Urinary bladder (tissue), 4 donors: ENCODE data around the gene DHX40. TPM values are rescaled to one million over a fixed set of nuclear protein-coding genes. Genes with fewer than 3 reads are reported as not detected.
"Not testable (repeated sequence)": the region's sequence is repeated elsewhere in the genome, so short reads cannot be mapped to it uniquely, and the experiment has no call there.

Experiments
- DNase-seq: peaks from one replicate; pipeline ENCODE4 v3.0.0-alpha.2; 2015; ENCODE audit errors: extremely low spot score
- H3K27ac ChIP-seq: one replicate; pipeline ENCODE4 v1.5.1; 2013; ENCODE audit warnings: low read depth, mild to moderate bottlenecking, moderate library complexity
- H3K36me3 ChIP-seq: one replicate; pipeline ENCODE4 v1.6.1; 2013; ENCODE audit warnings: mild to moderate bottlenecking, moderate library complexity; ENCODE audit not compliant: insufficient read depth
- H3K4me1 ChIP-seq: one replicate; pipeline ENCODE4 v1.6.1; 2013; ENCODE audit warnings: mild to moderate bottlenecking, moderate library complexity; ENCODE audit not compliant: insufficient read depth
- H3K4me3 ChIP-seq: one replicate; pipeline ENCODE4 v1.5.1; 2013; ENCODE audit warnings: low read depth, low read length
- WGBS: extraction: QIAGEN DNeasy Blood & Tissue Kit; methylation state at CpG from one replicate; pipeline ENCODE4 v1.1.7; 2013; 5-methylcytosine and 5-hydroxymethylcytosine counted together
- polyA plus RNA-seq: library from polyadenylated mRNA; stranded (reverse); fragments of 200-250 nt; gene quantifications from one replicate; pipeline ENCODE4 v1.2.3, GENCODE V29; 2013
- total RNA-seq: library from RNA; depleted of rRNA; stranded (reverse); fragments of >200 nt; gene quantifications from one replicate; pipeline ENCODE4 v1.2.3, GENCODE V29; 2014
- donor health status: healthy with polysubstance abuse.
- donor health status: healthy.

The DHX40 gene, protein sequence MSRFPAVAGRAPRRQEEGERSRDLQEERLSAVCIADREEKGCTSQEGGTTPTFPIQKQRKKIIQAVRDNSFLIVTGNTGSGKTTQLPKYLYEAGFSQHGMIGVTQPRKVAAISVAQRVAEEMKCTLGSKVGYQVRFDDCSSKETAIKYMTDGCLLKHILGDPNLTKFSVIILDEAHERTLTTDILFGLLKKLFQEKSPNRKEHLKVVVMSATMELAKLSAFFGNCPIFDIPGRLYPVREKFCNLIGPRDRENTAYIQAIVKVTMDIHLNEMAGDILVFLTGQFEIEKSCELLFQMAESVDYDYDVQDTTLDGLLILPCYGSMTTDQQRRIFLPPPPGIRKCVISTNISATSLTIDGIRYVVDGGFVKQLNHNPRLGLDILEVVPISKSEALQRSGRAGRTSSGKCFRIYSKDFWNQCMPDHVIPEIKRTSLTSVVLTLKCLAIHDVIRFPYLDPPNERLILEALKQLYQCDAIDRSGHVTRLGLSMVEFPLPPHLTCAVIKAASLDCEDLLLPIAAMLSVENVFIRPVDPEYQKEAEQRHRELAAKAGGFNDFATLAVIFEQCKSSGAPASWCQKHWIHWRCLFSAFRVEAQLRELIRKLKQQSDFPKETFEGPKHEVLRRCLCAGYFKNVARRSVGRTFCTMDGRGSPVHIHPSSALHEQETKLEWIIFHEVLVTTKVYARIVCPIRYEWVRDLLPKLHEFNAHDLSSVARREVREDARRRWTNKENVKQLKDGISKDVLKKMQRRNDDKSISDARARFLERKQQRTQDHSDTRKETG
- total RNA-seq, result 87.1 TPM
- polyA plus RNA-seq, result 30.3 TPM

DNA sequence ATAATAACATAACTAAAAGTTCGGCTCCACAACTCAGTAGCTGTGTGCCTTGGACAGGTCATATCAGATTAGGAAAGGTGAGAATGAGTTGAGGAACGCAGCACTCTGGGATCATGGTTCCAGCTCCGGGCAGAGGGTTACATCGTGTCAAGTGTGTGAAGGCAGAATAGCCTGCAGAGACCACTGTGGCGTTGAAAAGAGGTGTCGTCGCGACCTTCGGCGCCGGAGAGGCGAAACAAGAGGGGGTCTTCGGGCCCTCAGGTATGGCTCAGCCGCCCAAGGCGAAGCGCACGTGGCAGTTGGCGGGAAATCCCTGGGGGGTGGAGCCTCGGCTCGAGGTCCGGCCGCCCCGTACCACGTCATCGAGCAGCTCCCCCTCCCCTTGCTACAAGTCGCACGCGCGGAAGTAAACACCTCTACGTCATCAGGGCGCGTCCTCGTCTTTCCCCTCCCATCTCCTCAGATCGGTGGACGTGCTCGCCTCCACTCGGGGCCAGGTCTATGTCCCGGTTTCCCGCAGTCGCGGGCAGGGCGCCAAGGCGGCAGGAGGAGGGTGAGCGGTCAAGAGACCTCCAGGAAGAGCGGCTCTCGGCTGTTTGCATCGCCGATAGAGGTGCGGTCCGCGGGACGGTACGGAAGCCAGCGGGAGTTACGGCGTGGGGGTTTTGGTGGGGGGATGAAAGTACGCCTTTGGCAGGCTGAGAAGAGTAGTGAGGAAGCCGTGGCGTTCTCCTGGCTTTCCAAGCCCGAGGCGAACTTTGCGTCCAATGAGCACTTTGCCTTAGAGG, at the start of gene DHX40:
DHX40 (plus strand) TSS at position 440 of the 788 bp plus-strand sequence; CDS start at position 502, 62 bp downstream.
- peak; percentile 86 for DNase-seq
- Histone ChIP-seq H3K27ac (peak within 1 kb of the TSS; percentile 53), H3K36me3 (no peaks in the 10 kb centered on the region), H3K4me1 (no peaks in the 10 kb centered on the region), H3K4me3 (peak within 1 kb of the TSS; percentile 75)
- WGBS, result 8% methylated on average over 62 of the region's 62 CpGs

DNA sequence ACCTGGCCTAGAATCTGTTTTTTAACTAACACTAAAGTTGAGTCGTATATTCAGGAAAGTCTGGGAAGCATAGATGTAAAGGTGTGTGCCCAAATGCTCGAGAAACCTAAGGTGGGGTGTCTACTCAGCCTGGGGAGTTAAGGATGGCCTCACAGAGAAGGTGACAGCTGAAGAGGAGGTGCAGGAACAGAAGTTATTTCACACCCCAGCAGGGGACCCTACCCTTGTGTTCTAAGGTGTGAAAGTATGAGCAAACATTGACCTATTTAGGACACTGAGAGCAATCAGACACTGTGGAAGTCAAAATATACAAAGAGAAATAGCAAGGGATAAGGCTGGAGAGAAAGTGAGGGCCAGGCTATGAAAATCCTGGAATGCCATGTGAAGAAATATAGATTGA, 49.0 kb upstream of the DHX40 start:
- WGBS, result 87% methylated on average over 2 of the region's 2 CpGs

DNA sequence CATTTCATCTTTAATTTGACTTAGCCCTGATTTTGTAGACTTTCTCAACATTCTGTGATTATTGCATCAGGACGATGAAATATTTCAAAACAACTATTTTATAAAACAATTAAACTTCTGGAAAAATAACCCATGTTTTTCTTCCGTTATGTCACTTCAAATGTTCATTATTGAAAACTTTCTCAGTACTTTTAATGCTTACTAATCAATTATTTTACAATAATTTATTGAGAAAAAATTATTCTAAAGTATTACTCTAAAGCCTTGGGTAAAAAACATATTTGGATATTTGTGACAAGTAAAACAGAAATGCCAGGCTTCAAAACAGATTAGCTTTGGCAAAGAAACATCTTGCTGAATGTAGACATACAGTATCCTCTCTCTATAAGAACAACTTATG, 46.3 kb upstream of the DHX40 start:
- WGBS, result 87% methylated on average over 2 of the region's 2 CpGs
- Histone ChIP-seq H3K4me1 (peaks cover 1% of the 10 kb centered on the region), H3K27ac (no peak overlapping the region), H3K4me3 (no peak overlapping the region), H3K36me3 (no peaks in the 10 kb centered on the region)
- DNase-seq, result no peak

More for the DNA sequence above, 49.0 kb upstream of the DHX40 start:
- peaks cover 2% of the 10 kb centered on the region for H3K4me1 ChIP-seq
- no peak for DNase-seq
- no peak overlapping the region for H3K27ac ChIP-seq
- no peaks in the 10 kb centered on the region for H3K36me3 ChIP-seq
- no peak overlapping the region for H3K4me3 ChIP-seq

DNA sequence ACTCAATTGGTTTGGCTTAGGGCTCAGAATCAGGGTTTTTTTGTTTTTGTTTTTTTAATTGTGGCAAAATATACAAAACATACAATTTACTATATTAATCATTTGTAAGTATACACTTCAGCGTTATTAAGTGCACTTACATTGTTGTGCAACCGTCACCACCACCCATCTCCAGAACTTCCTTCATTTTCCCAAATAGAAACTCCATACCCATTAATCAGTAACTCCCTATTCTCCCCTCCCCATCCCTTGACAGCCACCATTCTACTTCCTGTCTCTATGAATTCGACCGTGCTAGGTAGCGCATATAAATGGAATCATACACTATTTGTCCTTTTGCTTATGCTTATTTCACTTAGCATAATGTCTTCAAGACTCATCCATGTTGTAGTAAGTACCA, 45.2 kb upstream of the DHX40 start:
- 77% methylated on average over 5 of the region's 5 CpGs for WGBS

DNA sequence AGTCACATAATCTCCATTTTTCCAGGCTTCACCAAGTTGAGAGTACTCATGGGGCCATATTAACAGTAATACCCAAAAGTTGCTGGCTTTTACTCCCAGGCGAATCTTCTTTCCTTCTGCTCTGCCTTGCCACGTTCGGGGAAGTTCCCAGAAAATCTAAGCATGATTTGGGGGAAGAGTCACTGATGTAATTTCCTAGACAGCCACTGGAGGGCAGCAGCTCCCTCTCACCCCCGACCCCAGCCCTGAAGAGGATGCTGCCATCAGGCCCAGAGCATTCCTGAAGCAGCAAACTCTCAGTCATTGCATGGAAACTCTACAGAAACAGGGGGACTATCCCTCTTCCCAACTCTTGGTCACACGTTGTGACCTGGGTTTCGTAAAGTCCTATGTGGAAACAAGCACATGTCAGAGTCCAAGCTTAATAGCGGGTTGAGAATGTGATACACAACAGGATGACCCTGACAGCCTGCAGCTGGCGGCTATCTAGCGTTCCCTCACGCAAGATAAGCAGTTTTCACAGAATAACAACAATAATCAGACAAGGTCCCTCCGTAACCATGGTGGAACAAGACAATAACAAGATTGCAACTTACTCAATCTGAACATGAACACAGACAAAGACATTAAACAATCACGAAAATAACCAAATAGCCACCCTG, 43.8 kb upstream of the DHX40 start:
- Histone ChIP-seq H3K27ac (peak overlapping the region; percentile 39), H3K4me3 (no peak overlapping the region), H3K36me3 (no peaks in the 10 kb centered on the region), H3K4me1 (no peaks in the 10 kb centered on the region)
- WGBS, result 25% methylated on average over 12 of the region's 12 CpGs
- no peak for DNase-seq

More for the DNA sequence above, 45.2 kb upstream of the DHX40 start:
- DNase-seq, result no peak
- peaks cover 1% of the 10 kb centered on the region for H3K4me1 ChIP-seq
- no peaks in the 10 kb centered on the region for H3K36me3 ChIP-seq
- H3K27ac ChIP-seq, result no peak overlapping the region
- H3K4me3 ChIP-seq, result no peak overlapping the region

DNA sequence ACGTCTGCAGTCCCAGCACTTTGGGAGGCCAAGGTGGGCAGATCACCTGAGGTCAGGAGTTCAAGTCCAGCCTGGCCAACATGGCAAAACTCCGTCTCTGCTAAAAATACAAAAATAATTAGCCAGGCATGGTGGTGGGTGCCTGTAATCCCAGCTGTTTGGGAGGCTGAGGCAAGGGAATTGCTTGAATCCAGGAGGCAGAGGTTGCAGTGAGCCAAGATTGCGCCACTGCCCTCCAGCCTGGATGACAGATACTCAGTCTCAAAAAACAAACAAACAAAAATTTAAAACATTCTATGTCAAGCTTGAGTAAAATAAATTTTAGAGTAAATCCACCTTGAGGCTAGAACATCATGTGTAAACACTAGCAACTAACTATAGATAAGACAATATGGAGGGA, 40.5 kb upstream of the DHX40 start:
- H3K36me3 ChIP-seq, H3K4me3 ChIP-seq, H3K27ac ChIP-seq, DNase-seq, H3K4me1 ChIP-seq: not testable (repeated sequence)
- 81% methylated on average over 3 of the region's 3 CpGs for WGBS

DNA sequence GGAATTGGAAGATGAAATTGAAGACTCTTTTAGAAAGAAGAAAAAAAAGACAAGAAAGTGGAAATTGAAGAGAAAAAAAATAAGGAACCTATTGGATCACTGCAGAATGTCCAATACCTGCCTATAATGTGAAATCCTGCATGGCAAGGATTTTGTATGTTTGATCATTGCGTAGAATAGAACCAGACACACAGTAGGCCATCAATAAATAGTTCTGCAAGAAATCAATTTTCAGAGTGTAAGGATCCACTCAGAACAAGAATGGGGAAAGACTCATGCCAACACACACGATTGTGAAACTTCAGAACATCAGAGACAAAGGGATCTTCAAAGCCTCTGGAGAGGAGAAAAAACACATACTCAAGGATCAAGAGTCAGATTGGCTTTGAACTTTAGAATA, 39.7 kb upstream of the DHX40 start:
- 68% methylated on average over 2 of the region's 2 CpGs for whole genome bisulfite sequencing
- DNase-seq, result no peak
- H3K36me3 ChIP-seq, result no peaks in the 10 kb centered on the region
- no peak overlapping the region for H3K4me3 ChIP-seq
- H3K27ac ChIP-seq, result no peak overlapping the region
- no peaks in the 10 kb centered on the region for H3K4me1 ChIP-seq

DNA sequence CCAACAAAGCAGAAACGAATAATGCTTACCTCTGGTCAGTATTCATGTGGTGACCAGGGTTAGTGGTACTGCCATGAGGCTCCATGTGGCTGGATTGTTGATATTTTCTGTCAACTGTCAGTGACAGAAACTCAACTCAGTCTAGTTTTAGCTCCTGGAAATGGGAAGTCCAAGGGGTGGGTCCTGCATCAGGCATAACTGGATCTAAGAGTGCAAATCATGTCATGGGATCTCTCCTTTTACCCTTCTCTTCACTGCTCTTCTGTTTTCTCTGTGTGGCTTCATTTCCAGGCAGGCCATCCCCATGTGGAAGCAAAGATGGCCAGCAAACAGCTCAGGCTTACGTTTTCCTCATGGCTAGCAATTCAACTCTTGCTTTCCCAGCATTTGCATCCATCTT, 39.0 kb upstream of the DHX40 start:
- DNase-seq, result no peak
- WGBS, result 77% methylated on average over 2 of the region's 2 CpGs
- Histone ChIP-seq H3K4me3 (no peak overlapping the region), H3K27ac (no peak overlapping the region), H3K4me1 (no peaks in the 10 kb centered on the region), H3K36me3 (no peaks in the 10 kb centered on the region)

DNA sequence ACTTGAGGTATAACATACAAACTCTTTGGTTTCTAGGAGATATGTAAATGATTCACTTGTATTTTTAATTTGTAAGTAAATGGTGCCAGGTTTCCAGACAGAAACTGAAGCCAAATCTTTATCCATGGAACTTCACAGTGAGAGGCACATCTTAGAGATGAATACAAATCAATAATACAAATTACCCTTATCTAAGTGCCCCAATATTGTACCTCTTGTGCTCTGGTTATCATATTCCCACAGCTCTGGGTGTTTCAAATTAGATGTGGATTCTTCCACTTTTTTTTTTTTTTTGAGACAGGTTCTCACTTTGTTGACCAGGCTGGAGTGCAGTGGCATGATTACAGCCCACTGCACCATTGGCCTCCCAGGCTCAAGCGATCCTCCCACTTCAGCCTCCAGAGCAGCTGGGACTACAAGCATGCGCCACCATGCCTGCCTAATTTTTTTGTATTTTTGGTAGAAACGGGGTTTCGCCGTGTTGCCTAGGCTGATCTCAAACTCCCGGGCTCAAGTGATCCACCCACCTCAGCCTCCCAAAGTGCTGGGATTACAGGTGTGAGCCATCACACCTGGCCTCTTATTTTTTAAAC, 38.0 kb upstream of the DHX40 start:
- DNase-seq, result no peak
- no peak overlapping the region for H3K27ac ChIP-seq
- no peaks in the 10 kb centered on the region for H3K36me3 ChIP-seq
- H3K4me3 ChIP-seq, result no peak overlapping the region
- no peaks in the 10 kb centered on the region for H3K4me1 ChIP-seq
- WGBS, result 83% methylated on average over 6 of the region's 6 CpGs

DNA sequence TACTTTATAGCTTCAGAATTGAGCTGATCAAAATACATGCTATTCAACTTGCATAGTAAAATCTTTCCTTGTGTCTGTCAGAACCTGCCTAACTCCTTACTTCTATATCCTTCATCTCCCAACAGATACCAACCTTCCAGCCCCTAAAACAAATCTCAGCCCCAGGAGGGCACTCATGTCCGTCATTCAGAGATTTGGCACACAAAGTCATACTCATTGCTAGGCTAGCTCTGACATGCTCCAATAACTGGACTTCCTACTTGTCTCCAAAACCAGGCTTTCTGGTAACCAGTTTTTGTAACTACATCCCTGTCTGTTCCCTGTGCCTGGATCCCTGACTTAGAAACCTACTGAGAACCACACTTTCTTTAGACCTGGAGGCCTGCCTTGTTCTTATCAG, 37.5 kb upstream of the DHX40 start:
- no peaks in the 10 kb centered on the region for H3K36me3 ChIP-seq
- H3K4me3 ChIP-seq, result no peak overlapping the region
- DNase-seq, result no peak
- H3K4me1 ChIP-seq, result no peaks in the 10 kb centered on the region
- WGBS, result 86% methylated on average over 1 of the region's 1 CpG
- H3K27ac ChIP-seq, result no peak overlapping the region

DNA sequence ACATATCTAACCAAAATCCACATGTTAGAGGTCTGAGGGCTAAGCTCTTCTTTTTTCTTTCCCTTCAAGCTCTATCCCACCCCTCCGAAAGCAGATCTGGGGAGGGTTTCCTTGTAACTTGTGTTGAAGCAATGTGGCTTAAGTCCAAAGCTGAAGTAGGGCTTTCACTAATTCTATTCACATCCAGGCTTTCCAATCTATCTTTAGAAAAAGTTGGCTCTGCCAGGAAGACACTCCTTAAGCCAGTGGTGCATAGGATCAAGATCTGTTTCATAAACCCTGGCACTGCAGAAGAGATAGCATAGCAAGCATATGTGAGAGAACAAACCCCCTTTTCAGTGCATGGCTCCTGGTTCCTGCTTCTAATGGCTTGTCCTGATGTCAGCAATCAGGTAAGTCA, 34.9 kb upstream of the DHX40 start:
- H3K27ac ChIP-seq, result no peak overlapping the region
- no peak for DNase-seq
- H3K4me3 ChIP-seq, result no peak overlapping the region
- WGBS, result 62% methylated on average over 1 of the region's 1 CpG
- no peaks in the 10 kb centered on the region for H3K4me1 ChIP-seq
- no peaks in the 10 kb centered on the region for H3K36me3 ChIP-seq

DNA sequence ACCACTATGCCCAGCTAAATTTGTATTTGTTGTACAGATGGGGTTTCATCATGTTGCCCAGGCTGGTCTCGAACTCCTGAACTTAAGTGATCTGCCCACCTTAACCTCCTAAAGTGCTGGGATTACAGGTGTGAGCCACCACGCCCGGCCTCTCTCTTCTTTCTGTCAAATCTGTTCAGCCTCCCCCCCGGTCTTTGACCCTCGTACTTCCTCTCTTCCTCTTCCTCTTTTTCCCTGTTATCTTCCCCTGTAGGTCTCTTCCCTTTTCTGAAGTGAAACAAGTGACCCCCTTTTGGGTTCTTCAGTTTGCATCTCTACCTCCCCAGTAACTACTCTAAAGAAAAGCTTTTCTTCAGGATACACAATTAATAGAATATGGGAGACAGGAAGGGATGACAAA, 31.7 kb upstream of the DHX40 start:
- WGBS, result 88% methylated on average over 5 of the region's 5 CpGs
- H3K36me3 ChIP-seq, result no peaks in the 10 kb centered on the region

DNA sequence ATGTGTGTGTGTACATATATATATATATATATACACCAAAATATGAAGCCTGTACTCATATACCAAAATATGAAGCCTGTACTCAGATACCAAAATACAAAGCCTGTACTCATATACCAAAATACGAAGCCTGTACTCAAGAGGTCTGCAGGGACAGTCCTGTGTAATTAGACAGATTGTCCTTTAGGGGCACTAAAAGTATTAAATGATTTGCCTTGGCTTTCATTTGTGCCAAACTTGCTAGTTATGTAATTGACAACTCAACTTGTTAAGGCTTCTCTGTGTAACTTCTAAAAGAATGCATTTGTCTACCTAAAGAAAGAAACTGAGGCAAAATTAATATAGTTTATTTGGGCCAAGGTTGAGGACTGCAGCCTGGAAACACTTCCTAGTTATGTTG, 30.8 kb upstream of the DHX40 start:
- whole genome bisulfite sequencing, result 77% methylated on average over 1 of the region's 1 CpG
- DNase-seq, result no peak
- Histone ChIP-seq H3K27ac (no peak overlapping the region), H3K4me1 (no peaks in the 10 kb centered on the region), H3K36me3 (no peaks in the 10 kb centered on the region), H3K4me3 (no peak overlapping the region)

More for the DNA sequence above, 31.7 kb upstream of the DHX40 start:
- DNase-seq, result no peak
- H3K4me3 ChIP-seq, result no peak overlapping the region
- no peaks in the 10 kb centered on the region for H3K4me1 ChIP-seq
- no peak overlapping the region for H3K27ac ChIP-seq
